ENCODE results near the gene PEG3. TPM values are rescaled to one million over a fixed set of nuclear protein-coding genes. Genes with fewer than 3 reads are reported as not detected.

Gene PEG3
- total and polyA plus RNA-seq, 2 of the 13 experiments (the other 11 are each of a cell fraction or from before 2014, with no cell fraction given) = 217 to 394 TPM

GRCh38 chr19:56841193-56841543 is 642 bp upstream of the PEG3 start (continued):
- TF ChIP-seq ZNF281 (CRISPR knock-in tag; IDR thresholded peaks at IDR 0.05; ENCODE audit: borderline replicate concordance) (no peak), ZNF629 (CRISPR knock-in tag; conservative IDR thresholded peaks at IDR 0.05) (no peak), POLR2A (IDR thresholded peaks at IDR 0.05; ENCODE audit: insufficient read depth in 1 of 2, low read depth in 2 of 2, low read length in 2 of 2) (0 out of 4 replicates have a peak, but pooled peaks of 1 of the 2 experiments have one; percentile 18), ATF4 (CRISPR knock-in tag; IDR thresholded peaks at IDR 0.05) (no peak), ZNF782 (CRISPR knock-in tag; IDR thresholded peaks at IDR 0.05; ENCODE audit: borderline replicate concordance) (no peak)

GRCh38 chr19:56839652-56840450 is 675 bp downstream of the PEG3 start:
- peak; percentile 57 for ATAC-seq
- H3K27me3 ChIP-seq (ENCODE audit: control insufficient read depth in 1 of 2, insufficient read depth in 2 of 2, low read length in 2 of 2) = no peaks in the 10 kb centered on the region
- peak overlapping the region; percentile 90 for H3K27ac ChIP-seq (ENCODE audit: extremely low read length, insufficient read depth, low read length)
- H3K36me3 ChIP-seq (replicated peaks in 1 of 2; ENCODE audit: control insufficient read depth in 1 of 2, insufficient read depth in 2 of 2, low read length in 2 of 2) = peaks cover 1 to 17% of the 10 kb centered on the region in 2 experiments; a peak in 3 of 5 replicates
- DNase-seq (ENCODE audit: low spot score) = peak; percentile 95
- CTCF ChIA-PET (ENCODE audit: low intra/inter-chr PET ratio, low total read pairs) = no interaction called here
- BruUV-seq (replicated peaks) = no TSS peak
- POLR2A ChIA-PET = interaction anchor here (0.6 to 5.1 kb wide), 21 partner anchors 21 to 595 kb away, joined by 3 to 52 read pairs (median 4); no protein-coding TSS in a partner anchor
- FAIRE-seq = no peak
- peaks cover 49% of the 10 kb centered on the region for H3K4me1 ChIP-seq (ENCODE audit: insufficient read depth, low read length)
- 63% methylated on average over 11 of the region's 48 CpGs for WGBS (ENCODE audit: low lambda C conversion rate)
- peaks cover 92% of the 10 kb centered on the region for H3K79me2 ChIP-seq (ENCODE audit: insufficient read depth, low read length)
- peaks cover 50% of the 10 kb centered on the region for H4K20me1 ChIP-seq (ENCODE audit: insufficient read depth, low read length)
- in situ Hi-C loops (cut with HindIII; ENCODE audit: extremely low pct_ligation_motif_present, low pct_unique_long_range_greater_than_20kb) (loop anchor here (10.0 kb wide), 1 partner anchor 225 kb away; no protein-coding TSS in a partner anchor), intact Hi-C loops (cut with micrococcal nuclease; ENCODE audit: unreplicated experiment) (loop anchor here (1.0 kb wide), 4 partner anchors 78 to 256 kb away; no protein-coding TSS in a partner anchor)
- H3K4me3 ChIP-seq (replicated peaks in 1 of 3; ENCODE audit: insufficient read depth in 1 of 3, low read depth in 2 of 3, low read length in 3 of 3) = peak overlapping the region; percentile 55 to 96 (median 84)
- H3K4me2 ChIP-seq (ENCODE audit: low read depth, low read length) = peak overlapping the region; percentile 38
- peak overlapping the region; percentile 93 for H3K9ac ChIP-seq (ENCODE audit: insufficient read depth, low read depth, low read length)
- H2AFZ ChIP-seq (ENCODE audit: low read length) = no peak overlapping the region
- H3K9me3 ChIP-seq (ENCODE audit: low read length) = no peaks in the 10 kb centered on the region
- no peak for TF ChIP-seq NFAT5 (CRISPR knock-in tag; IDR thresholded peaks at IDR 0.05)
- no peak for TF ChIP-seq SOX13 (IDR thresholded peaks at IDR 0.05)
- no peak for TF ChIP-seq SOX13 (CRISPR knock-in tag; conservative IDR thresholded peaks at IDR 0.05 in 1 of 2, IDR thresholded peaks at IDR 0.05 in 1 of 2)
- no peak for TF ChIP-seq ZNF615 (CRISPR knock-in tag; IDR thresholded peaks at IDR 0.05; ENCODE audit: borderline replicate concordance)

Data from HepG2 (cell line).